Osteocyte (in vitro differentiated cells): ENCODE data around the gene PDIA5. TPM values are rescaled to one million over a fixed set of nuclear protein-coding genes. Genes with fewer than 3 reads are reported as not detected.
"Not testable (repeated sequence)": the region's sequence is repeated elsewhere in the genome, so short reads cannot be mapped to it uniquely, and the experiment has no call there.

Source experiments
- DNase-seq: peaks from one replicate; pipeline ENCODE4 v3.0.0; 2021; ENCODE audit warnings: mixed read lengths; ENCODE audit not compliant: unreplicated experiment; ENCODE audit errors: extremely low spot score
- H3K27ac Mint-ChIP-seq: one replicate; pipeline ENCODE4 v1.8.0; 2021; ENCODE audit warnings: mild to moderate bottlenecking, mixed read lengths; ENCODE audit not compliant: unreplicated experiment
- H3K27me3 Mint-ChIP-seq: one replicate; pipeline ENCODE4 v1.8.0; 2021; ENCODE audit warnings: mixed read lengths; ENCODE audit not compliant: unreplicated experiment
- H3K36me3 Mint-ChIP-seq: one replicate; pipeline ENCODE4 v1.8.0; 2021; ENCODE audit warnings: mixed read lengths; ENCODE audit not compliant: unreplicated experiment
- H3K4me1 Mint-ChIP-seq: one replicate; pipeline ENCODE4 v1.8.0; 2021; ENCODE audit warnings: mixed read lengths; ENCODE audit not compliant: unreplicated experiment
- H3K4me3 Mint-ChIP-seq: one replicate; pipeline ENCODE4 v1.8.0; 2021; ENCODE audit warnings: mild to moderate bottlenecking, moderate library complexity, mixed read lengths; ENCODE audit not compliant: unreplicated experiment
- H3K9me3 Mint-ChIP-seq: one replicate; pipeline ENCODE4 v1.8.0; 2021; ENCODE audit warnings: mixed read lengths; ENCODE audit not compliant: unreplicated experiment
- CTCF ChIP-seq: fragments of 200-600 bp; sonication (generic); IDR thresholded peaks from 2 replicates; pipeline ENCODE4 v1.5.0; 2021; ENCODE audit warnings: antibody characterized with exemption, mild to moderate bottlenecking, moderate library complexity
- total RNA-seq: library from RNA; stranded (reverse); gene quantifications from 2 replicates; pipeline ENCODE4 v1.2.1, GENCODE V29; 2021

The PDIA5 gene
- total RNA-seq, 1 donor from 2014 or later, result 35.5 TPM

GRCh38 chr3:123105201-123106189 lies 38.7 kb downstream of the PDIA5 start:
- H3K9me3 Mint-ChIP-seq, result no peaks in the 10 kb centered on the region
- DNase-seq, result no peak
- no peak for TF ChIP-seq CTCF
- H3K4me3 Mint-ChIP-seq, result no peak overlapping the region
- H3K27me3 Mint-ChIP-seq, result no peaks in the 10 kb centered on the region
- H3K36me3 Mint-ChIP-seq, result peaks cover 50% of the 10 kb centered on the region
- no peak overlapping the region for H3K27ac Mint-ChIP-seq
- no peaks in the 10 kb centered on the region for H3K4me1 Mint-ChIP-seq

GRCh38 chr3:123110282-123110975 lies 43.6 kb downstream of the PDIA5 start:
- DNase-seq, result no peak
- Mint-ChIP-seq H3K4me3 (no peak overlapping the region), H3K27ac (no peak overlapping the region), H3K4me1 (no peaks in the 10 kb centered on the region), H3K36me3 (peaks cover 51% of the 10 kb centered on the region), H3K9me3 (no peaks in the 10 kb centered on the region), H3K27me3 (no peaks in the 10 kb centered on the region)
- TF ChIP-seq CTCF, result no peak

DNA sequence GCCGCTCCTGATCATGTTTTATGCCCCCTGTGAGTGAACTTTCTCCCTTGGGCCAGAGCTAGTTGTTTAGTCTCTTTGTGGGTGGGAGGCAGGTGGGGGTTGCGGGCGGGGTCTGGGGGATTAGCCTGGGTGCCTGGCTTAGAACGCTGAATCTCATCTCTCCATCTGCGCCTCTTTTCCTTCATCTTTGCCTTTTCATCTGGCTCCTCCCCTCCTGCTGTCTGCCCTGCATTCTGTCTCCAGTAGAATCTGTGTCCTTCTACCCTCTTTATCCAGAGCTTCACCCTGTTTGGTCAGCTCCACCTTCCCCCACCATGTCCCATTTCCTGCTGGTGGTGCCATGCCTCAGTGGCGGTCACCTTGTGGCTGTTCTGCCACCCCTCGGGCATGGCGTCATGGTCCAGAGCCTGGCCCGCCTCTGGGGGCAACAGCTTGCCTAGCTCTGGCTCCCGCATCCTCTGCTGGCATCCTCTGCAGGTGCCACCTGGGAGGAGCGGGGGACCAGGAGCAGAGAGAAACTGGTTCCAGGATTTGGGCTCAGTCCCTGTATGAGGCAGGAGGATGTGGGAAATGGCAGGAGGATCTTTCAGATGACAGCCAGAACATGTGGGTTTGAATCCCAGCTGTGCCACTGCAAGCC lies 44.3 kb downstream of the PDIA5 start:
- no peak for TF ChIP-seq CTCF
- H3K36me3 Mint-ChIP-seq, result peaks cover 50% of the 10 kb centered on the region
- H3K27ac Mint-ChIP-seq, result no peak overlapping the region
- H3K9me3 Mint-ChIP-seq, result no peaks in the 10 kb centered on the region
- no peaks in the 10 kb centered on the region for H3K27me3 Mint-ChIP-seq
- H3K4me3 Mint-ChIP-seq, result no peak overlapping the region
- DNase-seq, result no peak
- no peaks in the 10 kb centered on the region for H3K4me1 Mint-ChIP-seq

- H3K27me3 Mint-ChIP-seq, result no peaks in the 10 kb centered on the region
- no peak for TF ChIP-seq CTCF
- DNase-seq, result no peak
- no peaks in the 10 kb centered on the region for H3K9me3 Mint-ChIP-seq
- H3K36me3 Mint-ChIP-seq, result peaks cover 51% of the 10 kb centered on the region
- H3K4me3 Mint-ChIP-seq, result no peak overlapping the region
- H3K27ac Mint-ChIP-seq, result no peak overlapping the region
- no peaks in the 10 kb centered on the region for H3K4me1 Mint-ChIP-seq
These were observed 44.8 kb downstream of the PDIA5 start for GRCh38 chr3:123111640-123112039.

GRCh38 chr3:123112232-123112631 lies 45.4 kb downstream of the PDIA5 start:
- DNase-seq, result no peak
- no peak overlapping the region for H3K4me3 Mint-ChIP-seq
- TF ChIP-seq CTCF, result no peak
- peaks cover 47% of the 10 kb centered on the region for H3K36me3 Mint-ChIP-seq
- H3K9me3 Mint-ChIP-seq, result no peaks in the 10 kb centered on the region
- H3K27me3 Mint-ChIP-seq, result no peaks in the 10 kb centered on the region
- H3K27ac Mint-ChIP-seq, result no peak overlapping the region
- no peaks in the 10 kb centered on the region for H3K4me1 Mint-ChIP-seq

DNA sequence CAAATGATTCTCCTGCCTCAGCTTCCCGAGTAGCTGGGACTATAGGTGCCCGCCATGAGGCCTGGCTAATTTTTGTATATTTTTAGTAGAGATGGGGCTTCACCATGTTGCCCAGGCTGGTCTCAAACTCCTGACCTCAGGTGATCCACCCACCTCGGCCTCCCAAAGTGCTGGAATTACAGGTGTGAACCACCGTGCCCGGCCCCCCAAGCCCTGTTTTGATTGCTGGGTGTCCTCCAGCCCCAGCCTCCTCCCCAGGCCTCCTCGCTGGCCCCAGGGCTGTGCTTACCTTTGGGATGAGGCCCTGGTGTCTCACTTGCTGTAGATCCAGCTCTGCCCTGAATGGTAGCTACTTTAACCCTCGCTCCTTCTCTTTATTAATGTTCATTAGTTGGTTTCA lies 45.8 kb downstream of the PDIA5 start:
- not testable (repeated sequence) for H3K27ac Mint-ChIP-seq, H3K4me1 Mint-ChIP-seq, DNase-seq, H3K9me3 Mint-ChIP-seq, H3K27me3 Mint-ChIP-seq, H3K4me3 Mint-ChIP-seq
- peaks cover 49% of the 10 kb centered on the region for H3K36me3 Mint-ChIP-seq
